Measurements from ENCODE around the gene ARTN.

- TF ChIP-seq CTCF (conservative IDR thresholded peaks at IDR 0.05; ENCODE audit: low read depth, low read length) (no peak), EZH2 (IDR thresholded peaks at IDR 0.05; ENCODE audit: low read length, unreplicated experiment) (no peak), EZH2phosphoT487 (IDR thresholded peaks at IDR 0.05; ENCODE audit: borderline replicate concordance, low read length) (no peak)
Observed at GRCh38 chr1:43979528-43980254, 46.1 kb downstream of the ARTN start.

Data from PC-3 (cell line).